Eye (tissue), 1 donor: ENCODE measurements around the gene SPDYE9.
"Not testable (repeated sequence)": the region's sequence is repeated elsewhere in the genome, so short reads cannot be mapped to it uniquely, and the experiment has no call there.

ENCODE experiments used
- DNase-seq: peaks from one replicate; pipeline ENCODE4 v3.0.0-alpha.2; 2015

Gene SPDYE9

GRCh38 chr7:73085938-73086337, at the start of gene SPDYE9:
Gene SPDYE9 (minus strand): TSS chr7:73086038. CDS start chr7:73084238, 1,800 bp downstream.
- DNase-seq: not testable (repeated sequence)

- DNase-seq: not testable (repeated sequence)
Observed at GRCh38 chr7:73134866-73135265, 49.0 kb upstream of the SPDYE9 start.

DNA sequence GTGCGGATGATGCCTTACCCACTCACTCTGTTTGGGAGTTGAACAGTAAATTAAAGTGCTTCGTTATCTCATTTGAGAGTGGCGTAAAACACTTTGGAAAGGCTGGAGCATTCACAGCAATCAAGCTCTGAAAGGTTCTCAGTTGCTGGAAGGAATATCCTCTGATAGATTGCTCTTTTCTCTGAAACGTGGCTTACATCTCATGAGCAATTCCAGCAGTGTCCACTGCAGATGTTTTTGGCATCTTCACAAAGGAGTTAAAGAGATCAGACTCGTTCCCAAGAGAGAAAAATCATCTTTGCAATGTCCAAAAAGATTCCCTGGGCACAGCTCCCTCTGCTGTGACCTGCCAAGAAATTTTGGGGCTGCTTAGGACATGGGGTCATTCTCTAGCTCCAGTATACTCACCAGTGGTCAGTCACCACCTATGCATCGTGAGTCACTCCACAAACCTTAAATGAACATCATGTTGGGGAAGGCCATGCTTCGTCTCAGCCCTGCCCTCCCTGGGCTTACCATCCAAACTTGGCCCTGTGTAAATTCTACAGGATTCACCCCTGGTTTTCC, 46.9 kb upstream of the SPDYE9 start:
- not testable (repeated sequence) for DNase-seq

- not testable (repeated sequence) for DNase-seq
Observed at GRCh38 chr7:73130612-73131011, 44.8 kb upstream of the SPDYE9 start.

DNA sequence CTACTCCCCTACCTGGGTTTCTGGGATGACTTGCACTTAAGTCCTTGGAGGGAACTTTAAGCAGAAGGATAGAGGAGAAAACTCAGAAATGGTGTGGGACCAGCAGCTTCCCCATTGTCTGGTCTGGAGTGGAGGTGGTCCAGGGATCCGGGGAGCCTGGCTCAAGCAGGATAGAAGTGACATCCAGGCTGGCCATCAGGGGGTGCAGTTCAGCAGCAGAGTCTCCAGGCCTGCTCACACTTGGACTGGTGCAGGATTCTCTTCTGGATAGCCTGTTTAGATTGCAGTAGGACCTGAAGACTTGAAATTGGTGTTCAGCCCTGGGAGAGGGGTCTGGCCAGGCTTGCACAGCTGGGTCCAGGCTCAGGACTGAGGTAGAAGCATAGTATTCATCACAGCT, 38.3 kb upstream of the SPDYE9 start:
- DNase-seq: not testable (repeated sequence)

DNA sequence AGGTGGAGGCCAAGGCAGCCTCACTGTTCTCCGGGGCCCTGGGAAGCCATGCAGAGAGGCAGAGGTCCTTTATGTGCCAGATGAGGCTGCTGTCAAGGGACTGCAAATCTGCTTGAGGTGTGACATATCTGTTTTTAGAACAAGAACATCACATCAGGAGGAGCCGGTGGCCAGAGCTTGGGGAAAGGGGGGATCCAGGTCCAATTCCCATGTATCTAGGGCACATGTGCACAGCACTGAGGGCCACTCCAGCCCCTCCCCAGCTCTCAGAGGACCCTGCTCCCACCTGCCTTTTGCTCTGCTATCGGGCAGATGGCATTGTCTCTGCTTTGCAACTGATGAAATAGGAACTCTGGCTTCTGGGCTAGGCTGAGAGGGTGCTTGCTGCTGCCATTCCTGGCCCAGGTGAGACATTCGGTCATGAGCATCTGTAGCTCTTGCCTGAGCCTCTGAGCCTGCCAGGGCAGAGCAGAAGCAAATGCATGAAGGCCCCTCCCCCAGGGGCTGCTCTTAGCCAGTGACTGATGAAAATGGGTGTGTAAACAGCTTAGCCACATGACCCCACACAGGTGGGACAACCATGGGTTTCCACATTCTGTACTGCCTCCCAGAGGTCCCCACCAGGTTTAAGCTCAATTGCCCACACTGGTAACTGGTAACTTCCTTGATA, 37.1 kb upstream of the SPDYE9 start:
- DNase-seq: not testable (repeated sequence)

- not testable (repeated sequence) for DNase-seq
Observed at GRCh38 chr7:73118155-73118554, 32.3 kb upstream of the SPDYE9 start.

DNA sequence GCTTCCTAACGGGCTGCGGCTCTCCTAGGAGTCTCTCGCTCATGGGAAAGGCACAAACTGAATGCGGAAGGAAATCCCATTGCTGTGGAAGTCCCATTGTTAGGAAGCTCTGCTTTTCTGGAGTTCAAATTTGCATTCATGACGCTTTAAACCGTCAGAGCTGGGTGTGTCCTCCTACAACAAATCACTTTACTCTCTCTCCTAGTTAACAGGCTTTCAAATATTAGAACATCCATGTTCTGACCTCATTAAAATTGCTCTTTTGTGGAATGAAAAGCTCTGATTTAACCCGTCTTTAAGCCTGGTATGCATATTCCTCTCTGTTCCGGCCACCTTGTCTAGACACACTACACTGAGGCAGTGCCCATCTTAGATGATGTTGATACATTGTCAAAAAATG, 28.0 kb downstream of the SPDYE9 start, which contains the start of gene SPDYE11:
TSS of gene SPDYE11 (minus strand) at position 101 of the 400 bp plus-strand sequence. CDS start 1,800 bp downstream, outside the sequence.
- DNase-seq: not testable (repeated sequence)

- not testable (repeated sequence) for DNase-seq
Observed at GRCh38 chr7:73029666-73030065, 56.2 kb downstream of the SPDYE9 start, which contains the start of gene SPDYE8. Gene SPDYE8 (minus strand): TSS chr7:73029766. CDS start chr7:73027966, 1,800 bp downstream.
